ENCODE data around the gene DGUOK.
A peak's percentile ranks its signal among the peaks of the same experiment; 100 is the strongest.

Gene DGUOK

DNA sequence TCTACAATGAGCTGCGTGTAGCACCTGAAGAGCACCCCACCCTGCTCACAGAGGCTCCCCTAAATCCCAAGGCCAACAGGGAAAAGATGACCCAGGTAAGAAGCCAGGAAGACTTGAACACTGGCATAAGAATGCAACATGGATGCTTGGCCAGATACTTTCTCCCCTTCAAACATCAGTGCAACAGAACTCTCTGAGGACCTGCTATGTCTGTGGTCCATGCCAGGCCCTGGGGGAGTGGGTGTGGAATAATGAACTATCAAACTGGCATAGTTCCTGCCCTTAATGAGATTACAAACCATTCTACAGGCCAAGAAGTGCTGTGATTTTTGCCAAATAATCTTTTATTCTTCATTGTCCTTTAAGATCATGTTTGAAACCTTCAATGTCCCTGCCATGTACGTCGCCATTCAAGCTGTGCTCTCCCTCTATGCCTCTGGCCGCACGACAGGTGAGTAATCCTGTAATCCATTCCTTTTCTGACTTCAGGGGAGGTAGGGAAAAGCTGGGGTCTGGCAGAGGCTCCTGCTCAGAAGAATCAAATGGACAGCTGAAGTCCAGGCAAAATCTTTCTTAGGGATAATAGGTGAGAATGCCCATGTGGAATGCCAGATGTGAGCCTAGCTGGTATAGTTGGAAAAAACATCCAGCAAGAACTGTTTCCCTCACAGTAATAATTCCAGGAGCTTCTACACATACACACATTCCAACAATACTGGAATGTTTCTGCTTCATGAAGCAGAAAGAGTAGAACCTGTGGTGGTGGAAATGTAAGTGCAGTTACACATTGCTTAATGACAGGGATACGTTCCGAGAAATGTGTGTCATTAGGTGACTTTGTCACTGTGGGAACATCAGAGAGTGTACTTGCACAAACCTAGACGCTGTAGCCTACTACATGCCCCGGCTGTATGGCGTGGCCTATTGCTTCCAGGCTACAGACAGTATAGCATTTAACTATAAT is 17.7 kb upstream of the DGUOK start:
- TF ChIP-seq POLR2A (IDR thresholded peaks at IDR 0.05; ENCODE audit: low read length): no peak
- no peak for TF ChIP-seq GATA1 (IDR thresholded peaks at IDR 0.05; ENCODE audit: low read depth, low read length)
- no peak for DNase-seq

DNA sequence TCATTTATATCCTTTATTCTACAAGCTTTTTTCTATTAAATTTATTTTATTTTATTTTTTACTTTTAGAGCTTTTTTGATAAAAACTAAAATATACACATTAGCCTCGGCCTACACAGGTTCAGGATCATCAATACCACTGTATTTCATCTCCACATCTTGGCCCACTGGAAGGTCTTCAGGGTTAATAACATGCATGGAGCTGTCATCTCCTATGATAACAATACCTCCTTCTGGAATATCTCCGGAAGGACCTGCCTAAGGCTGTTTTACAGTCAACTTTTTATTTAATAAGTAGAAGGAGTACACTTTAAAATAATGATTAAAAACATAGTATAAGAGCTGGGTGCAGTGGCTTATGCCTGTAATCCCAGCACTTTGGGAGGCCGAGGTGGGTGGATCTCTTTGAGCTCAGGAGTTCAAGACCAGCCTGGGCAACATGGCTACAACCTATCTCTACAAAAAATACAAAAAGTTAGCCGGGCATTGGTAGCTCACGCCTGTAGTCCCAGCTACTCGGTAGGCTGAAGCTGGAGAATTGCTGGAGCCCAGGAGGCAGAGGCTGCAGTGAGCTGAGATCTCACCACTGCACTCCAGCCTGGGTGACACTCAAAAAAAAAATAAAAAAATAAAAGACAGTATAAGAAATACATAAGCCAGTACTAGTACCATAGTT is 15.7 kb upstream of the DGUOK start:
- TF ChIP-seq GATA1 (IDR thresholded peaks at IDR 0.05; ENCODE audit: low read depth, low read length) (no peak), POLR2A (IDR thresholded peaks at IDR 0.05; ENCODE audit: low read length) (no peak)
- DNase-seq: no peak

DNA sequence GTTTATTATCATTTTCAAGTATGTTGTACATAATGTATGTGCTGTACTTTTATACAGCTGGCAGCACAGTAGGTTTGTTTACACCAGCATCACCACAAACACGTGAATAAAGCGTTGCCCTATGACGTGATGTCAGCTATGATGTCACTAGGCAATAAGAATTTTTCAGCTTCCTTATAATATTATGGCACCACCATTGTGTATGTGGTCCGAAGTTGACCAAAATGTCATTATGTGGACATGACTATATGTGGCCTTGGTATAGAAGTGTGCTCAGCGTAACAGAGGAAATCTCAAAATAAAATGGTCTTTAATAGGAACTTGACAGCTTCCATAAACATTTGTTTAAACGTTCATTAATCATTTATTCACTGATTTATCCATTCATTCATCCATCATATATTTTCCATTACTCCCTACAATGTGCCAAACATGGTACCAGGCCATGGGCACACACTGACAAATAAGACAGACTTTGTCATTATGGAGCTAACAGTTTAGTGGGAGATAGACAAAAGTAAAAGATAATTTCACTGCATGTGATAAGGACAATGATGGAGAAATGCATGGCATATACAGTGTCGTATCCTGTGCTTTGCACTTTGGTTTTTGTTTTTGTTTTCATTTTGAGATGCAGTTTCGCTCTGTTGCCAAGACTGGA is 15.0 kb upstream of the DGUOK start:
- no peak for DNase-seq
- TF ChIP-seq POLR2A (IDR thresholded peaks at IDR 0.05; ENCODE audit: low read length) (no peak), GATA1 (IDR thresholded peaks at IDR 0.05; ENCODE audit: low read depth, low read length) (no peak)

DNA sequence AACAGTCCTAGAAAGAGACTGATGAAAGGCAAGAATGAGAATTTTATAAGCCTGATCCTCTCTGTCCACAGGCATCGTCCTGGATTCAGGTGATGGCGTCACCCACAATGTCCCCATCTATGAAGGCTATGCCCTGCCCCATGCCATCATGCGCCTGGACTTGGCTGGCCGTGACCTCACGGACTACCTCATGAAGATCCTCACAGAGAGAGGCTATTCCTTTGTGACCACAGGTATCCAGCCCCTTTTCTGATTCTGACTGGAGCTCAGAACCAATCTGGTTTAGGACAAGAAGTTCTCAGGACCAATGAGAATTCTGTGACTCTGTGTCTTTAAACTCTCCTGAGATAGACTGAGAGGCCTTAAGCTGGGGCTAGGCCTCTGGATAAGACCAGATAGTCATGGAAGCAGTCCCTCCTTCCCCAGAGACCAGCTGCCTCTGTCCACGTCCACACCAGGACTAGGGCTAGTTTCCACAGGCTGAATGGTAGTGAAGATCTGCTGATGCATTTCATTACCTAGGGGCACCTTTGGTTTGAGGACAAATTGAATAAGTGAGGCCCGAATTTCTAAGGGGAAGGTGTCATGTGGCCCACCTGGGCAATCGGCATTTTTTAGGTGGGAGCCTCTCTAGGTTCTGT is 13.1 kb upstream of the DGUOK start:
- TF ChIP-seq POLR2A (IDR thresholded peaks at IDR 0.05; ENCODE audit: low read length) (no peak), GATA1 (IDR thresholded peaks at IDR 0.05; ENCODE audit: low read depth, low read length) (no peak)
- DNase-seq: no peak

DNA sequence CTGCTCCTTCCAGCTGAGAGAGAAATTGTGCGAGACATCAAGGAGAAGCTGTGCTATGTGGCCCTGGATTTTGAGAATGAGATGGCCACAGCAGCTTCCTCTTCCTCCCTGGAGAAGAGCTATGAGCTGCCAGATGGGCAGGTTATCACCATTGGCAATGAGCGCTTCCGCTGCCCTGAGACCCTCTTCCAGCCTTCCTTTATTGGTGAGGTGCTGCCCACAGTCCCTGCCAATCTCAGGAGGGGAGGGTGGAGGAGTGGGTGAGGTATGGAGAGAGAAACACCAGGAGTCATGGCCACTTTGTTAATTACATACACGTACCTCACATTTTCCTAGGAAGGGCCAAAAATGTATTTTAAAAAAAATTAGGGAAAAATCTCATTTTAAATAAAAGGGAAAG is 12.0 kb upstream of the DGUOK start:
- TF ChIP-seq POLR2A (IDR thresholded peaks at IDR 0.05; ENCODE audit: low read length) (no peak), GATA1 (IDR thresholded peaks at IDR 0.05; ENCODE audit: low read depth, low read length) (no peak)
- no peak for DNase-seq

DNA sequence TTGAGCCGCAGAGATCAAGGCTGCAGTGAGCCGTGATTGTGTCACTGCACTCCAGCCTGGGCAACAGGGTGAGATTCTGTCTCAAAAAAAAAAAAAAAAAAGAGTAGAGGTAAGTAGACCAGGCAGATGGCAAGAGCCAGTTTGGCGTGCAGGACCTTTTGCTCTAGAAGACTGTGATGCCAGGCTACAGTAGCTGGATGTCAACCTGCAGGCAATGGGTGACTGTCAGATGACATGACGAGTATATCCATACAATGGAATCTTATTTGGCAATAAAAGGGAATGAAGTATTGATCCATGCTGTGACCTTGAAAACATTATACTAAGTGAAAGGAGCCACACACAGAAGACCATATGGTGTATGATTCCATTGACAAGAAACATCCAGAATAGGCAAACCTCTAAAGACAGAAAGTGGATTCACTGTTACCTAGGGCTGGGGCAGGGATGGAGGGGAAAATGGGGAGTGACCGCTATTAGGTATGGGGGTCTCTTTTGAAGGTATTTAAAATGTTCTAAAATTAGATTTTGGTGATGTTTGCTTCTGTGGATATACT is 11.2 kb upstream of the DGUOK start:
- no peak for DNase-seq
- no peak for TF ChIP-seq GATA1 (IDR thresholded peaks at IDR 0.05; ENCODE audit: low read depth, low read length)
- TF ChIP-seq POLR2A (IDR thresholded peaks at IDR 0.05; ENCODE audit: low read length): no peak

DNA sequence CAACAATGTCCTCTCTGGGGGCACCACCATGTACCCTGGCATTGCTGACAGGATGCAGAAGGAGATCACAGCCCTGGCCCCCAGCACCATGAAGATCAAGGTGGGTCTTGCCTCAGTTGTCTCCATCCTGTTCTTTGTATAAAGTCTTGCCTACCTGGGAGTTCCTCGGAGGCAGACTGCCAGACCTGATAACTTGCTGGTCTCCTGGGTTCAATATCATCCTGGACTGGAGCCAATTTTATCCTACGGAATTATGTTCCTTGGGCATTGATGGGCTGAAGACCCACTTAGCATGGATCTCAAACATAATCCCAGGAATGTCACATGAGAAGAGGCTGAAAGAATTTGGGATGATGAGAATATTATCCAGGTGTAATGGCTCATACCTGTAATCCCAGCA is 10.0 kb upstream of the DGUOK start:
- DNase-seq: no peak
- TF ChIP-seq GATA1 (IDR thresholded peaks at IDR 0.05; ENCODE audit: low read depth, low read length) (no peak), POLR2A (IDR thresholded peaks at IDR 0.05; ENCODE audit: low read length) (no peak)

DNA sequence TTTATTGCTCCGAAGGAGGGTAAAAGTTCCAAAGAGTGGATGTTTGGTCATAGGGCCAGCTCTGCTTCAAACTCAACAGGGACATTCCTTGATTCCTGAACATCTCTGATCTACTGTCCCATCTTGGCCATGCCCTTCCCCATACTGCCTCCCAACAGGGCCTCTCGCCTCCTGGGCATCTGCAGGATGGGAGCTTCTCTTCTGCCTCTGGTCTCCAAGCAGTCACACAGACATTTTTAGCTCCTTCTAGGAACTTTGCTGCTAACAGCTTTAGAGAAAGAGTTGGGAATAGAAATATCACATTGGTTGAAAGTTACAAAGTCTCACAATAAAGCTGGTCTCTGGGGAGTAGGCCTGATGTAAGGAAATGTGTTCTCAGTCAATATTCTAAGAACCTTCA is 9.4 kb upstream of the DGUOK start:
- DNase-seq: no peak
- TF ChIP-seq GATA1 (IDR thresholded peaks at IDR 0.05; ENCODE audit: low read depth, low read length): no peak

DNA sequence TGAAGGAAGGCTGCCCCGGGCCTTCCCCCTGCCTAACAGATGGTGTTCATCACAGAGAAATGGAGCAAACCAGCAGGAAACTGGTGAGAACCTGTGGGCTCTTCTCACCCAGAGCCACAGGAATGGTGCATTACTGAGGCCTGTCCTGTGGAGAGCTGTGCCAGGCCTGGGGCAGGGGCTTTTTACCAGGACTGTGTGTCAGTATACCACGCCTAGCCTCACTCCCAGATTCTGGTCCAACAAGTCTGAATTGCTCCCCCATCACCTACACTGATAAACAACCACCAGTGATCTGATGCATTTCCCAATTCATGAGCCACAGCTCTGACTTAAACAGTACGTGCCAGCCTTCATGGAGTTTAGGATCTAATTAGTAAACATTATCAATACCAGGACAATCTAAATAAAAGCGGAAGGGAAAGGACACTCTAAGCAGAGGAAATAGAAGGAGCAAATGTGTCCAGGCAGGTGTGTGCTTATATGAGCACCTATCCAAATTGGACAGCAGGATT is 8.9 kb upstream of the DGUOK start:
- DNase-seq: no peak
- TF ChIP-seq GATA1 (IDR thresholded peaks at IDR 0.05; ENCODE audit: low read depth, low read length) (no peak), POLR2A (IDR thresholded peaks at IDR 0.05; ENCODE audit: low read length) (no peak)

DNA sequence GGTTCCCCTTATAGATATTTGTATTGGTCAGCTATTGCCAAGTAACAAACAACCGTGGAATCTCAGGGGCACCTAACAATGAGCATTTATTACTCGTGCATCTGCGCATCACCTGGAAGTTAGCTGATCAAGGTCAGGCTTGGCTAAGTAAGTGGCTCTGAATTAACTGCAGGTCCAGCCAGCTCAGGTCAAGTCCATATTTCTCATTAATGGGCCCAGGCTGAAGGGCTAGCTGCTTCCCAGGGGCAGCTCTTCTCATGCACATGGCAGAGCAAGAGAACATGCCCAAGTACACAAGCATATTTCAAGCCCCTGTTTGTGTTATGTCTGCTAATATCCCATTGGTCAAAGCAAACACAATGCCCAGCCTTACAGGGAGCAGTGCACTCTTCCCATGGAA is 7.8 kb upstream of the DGUOK start:
- no peak for DNase-seq
- TF ChIP-seq POLR2A (IDR thresholded peaks at IDR 0.05; ENCODE audit: low read length) (no peak), GATA1 (IDR thresholded peaks at IDR 0.05; ENCODE audit: low read depth, low read length) (no peak)

DNA sequence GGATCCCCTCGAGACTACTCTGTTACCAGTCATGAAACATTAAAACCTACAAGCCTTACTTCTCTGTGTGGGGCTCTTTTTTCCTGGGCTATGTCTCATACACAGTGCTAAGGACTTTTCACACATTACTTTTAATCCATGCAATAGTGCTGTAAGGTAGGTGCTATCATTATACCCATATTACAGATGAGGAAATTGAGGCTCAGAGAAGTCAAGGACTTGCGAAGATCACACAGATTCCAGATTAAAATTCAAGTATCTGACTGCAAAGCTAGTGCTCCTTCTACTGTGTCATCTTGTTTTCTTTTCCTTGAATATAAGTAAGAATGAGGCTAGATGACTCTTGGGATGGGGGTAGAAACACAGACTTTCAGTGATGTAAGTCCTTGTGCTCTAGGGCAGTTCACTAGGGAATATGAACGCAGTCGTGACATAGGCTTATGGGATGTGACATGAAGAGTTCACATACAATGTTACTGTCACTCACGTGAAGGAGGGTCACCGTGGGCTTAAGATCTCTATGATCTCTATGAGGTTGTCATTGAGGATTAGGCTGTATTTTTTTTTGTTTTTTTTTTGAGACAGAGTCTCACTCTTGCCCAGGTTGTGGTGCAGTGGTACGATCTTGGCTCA is 7.0 kb upstream of the DGUOK start:
- TF ChIP-seq GATA1 (IDR thresholded peaks at IDR 0.05; ENCODE audit: low read depth, low read length) (no peak), POLR2A (IDR thresholded peaks at IDR 0.05; ENCODE audit: low read length) (no peak)
- DNase-seq: no peak

DNA sequence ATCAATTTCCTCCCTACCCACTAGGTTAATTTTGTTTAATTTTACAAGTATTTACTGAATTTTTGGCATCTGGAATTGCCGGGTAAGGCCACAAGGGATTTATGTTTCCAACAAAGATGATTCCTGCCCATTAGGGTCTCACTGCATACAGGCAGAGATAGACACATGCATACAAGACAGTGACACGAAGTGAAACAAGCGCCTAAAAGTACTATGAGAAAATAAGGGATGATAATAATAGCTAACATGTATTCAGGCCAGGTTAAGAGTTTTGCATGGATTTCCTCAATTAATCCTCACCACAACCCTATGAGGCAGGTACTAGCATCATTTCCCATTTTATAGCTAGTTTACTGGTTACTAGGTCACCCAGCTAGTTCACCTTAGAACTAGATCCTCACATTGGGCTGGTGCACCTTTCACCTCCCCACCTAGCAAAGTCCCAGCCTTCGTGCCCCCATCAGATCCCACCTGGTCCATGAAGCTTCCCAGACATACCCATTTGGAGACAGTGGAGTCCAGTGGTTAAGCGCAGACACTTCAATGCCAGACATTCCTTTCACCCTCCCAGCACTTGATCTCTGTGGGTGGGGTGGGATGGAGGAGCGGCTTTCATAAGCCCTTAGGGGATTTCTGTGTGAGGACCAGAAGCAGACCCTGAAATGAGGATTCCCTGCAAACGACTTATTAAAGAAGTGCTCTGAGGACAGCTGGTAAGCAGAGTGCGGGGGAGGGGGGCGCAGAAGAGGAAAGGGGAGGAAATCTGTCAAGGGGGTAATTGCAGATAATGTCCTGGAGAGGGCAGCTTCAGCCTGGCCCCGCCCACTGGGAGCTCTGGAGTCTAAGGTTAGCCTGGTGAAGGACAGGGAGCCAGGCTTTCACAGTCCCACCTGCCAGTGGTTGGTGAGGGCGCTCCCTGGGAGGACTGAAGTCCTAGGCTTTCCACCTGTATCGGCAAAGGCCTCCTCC is 5.8 kb upstream of the DGUOK start:
- DNase-seq: peak; percentile 76
- no peak for TF ChIP-seq POLR2A (IDR thresholded peaks at IDR 0.05; ENCODE audit: low read length)
- TF ChIP-seq GATA1 (IDR thresholded peaks at IDR 0.05; ENCODE audit: low read depth, low read length): no peak
